HuH-7.5 (cell line): ENCODE measurements around the gene PANK4.
"Not testable (repeated sequence)": the region's sequence is repeated elsewhere in the genome, so short reads cannot be mapped to it uniquely, and the experiment has no call there.

Experiments
- DNase-seq: peaks from one replicate; pipeline ENCODE4 v3.0.0; 2011; ENCODE audit warnings: low spot score

The PANK4 gene

GRCh38 chr1:2459102-2459753 lies 67.2 kb downstream of the PANK4 start:
- not testable (repeated sequence) for DNase-seq

GRCh38 chr1:2458687-2459086 lies 67.7 kb downstream of the PANK4 start:
- DNase-seq, result no peak
